Gastrocnemius medialis (tissue), 4 donors: ENCODE data around the gene PCDHB3.

Experiments used
- CTCF ChIP-seq, 5 experiments: fragments of 450-650 bp in 3 of 5; fragments of 200-600 bp in 2 of 5; sonication (generic) in 2 of 5; IDR thresholded peaks in 4 of 5; conservative IDR thresholded peaks in 1 of 5; 1 replicate in 4 of 5; 2 replicates in 1 of 5; pipeline ENCODE4 v1.5.1; 2016 to 2019; ENCODE audit warnings: antibody characterized with exemption in 5 of 5, mild to moderate bottlenecking in 3 of 5, moderate library complexity in 3 of 5
- POLR2A ChIP-seq, 2 donors: fragments of 450-650 bp; IDR thresholded peaks; one replicate each; pipeline ENCODE4 v1.6.1; 2017; ENCODE audit warnings: antibody characterized with exemption in 2 of 2, mild to moderate bottlenecking in 2 of 2, moderate library complexity in 2 of 2

- TF ChIP-seq CTCF (IDR thresholded peaks at IDR 0.05 in 4 of 5, conservative IDR thresholded peaks at IDR 0.05 in 1 of 5): no peak
- no peak for TF ChIP-seq POLR2A (IDR thresholded peaks at IDR 0.05)
Observed at GRCh38 chr5:141051521-141051866, 48.8 kb upstream of the PCDHB3 start.
